Liver (tissue), 9 donors: ENCODE data around the gene LRIG1. TPM values are rescaled to one million over a fixed set of nuclear protein-coding genes. Genes with fewer than 3 reads are reported as not detected.

Experiments used
- DNase-seq: peaks from one replicate; pipeline ENCODE4 v3.0.0-alpha.2; 2017; ENCODE audit warnings: low spot score
- H3K27ac ChIP-seq, 2 donors: one replicate each; pipeline ENCODE4 v1.7.0; 2013; ENCODE audit warnings: inconsistent platforms in 2 of 2, low read length in 2 of 2, control low read depth in 1 of 2, low read depth in 1 of 2, mild to moderate bottlenecking in 1 of 2
- H3K27me3 ChIP-seq, 4 donors: one replicate each; pipeline versions ENCODE4 v1.6.1 to v1.7.0; 2013; ENCODE audit warnings: low read length in 3 of 4, inconsistent platforms in 1 of 4, mild to moderate bottlenecking in 1 of 4, moderate library complexity in 1 of 4; ENCODE audit not compliant: control insufficient read depth in 4 of 4, insufficient read depth in 4 of 4
- H3K36me3 ChIP-seq, 4 donors: one replicate each; pipeline versions ENCODE4 v1.6.1 to v1.7.0; 2013; ENCODE audit warnings: low read length in 3 of 4, mild to moderate bottlenecking in 3 of 4, low read depth in 1 of 4, moderate library complexity in 1 of 4; ENCODE audit not compliant: control insufficient read depth in 4 of 4, insufficient read depth in 3 of 4
- H3K4me1 ChIP-seq, 4 donors: one replicate each; pipeline versions ENCODE4 v1.6.1 to v1.7.0; 2013; ENCODE audit warnings: low read length in 3 of 4, mild to moderate bottlenecking in 3 of 4, moderate library complexity in 1 of 4; ENCODE audit not compliant: control insufficient read depth in 4 of 4, insufficient read depth in 4 of 4
- H3K4me3 ChIP-seq, 3 donors: one replicate each; pipeline versions ENCODE4 v1.6.1 to v1.7.0; 2013; ENCODE audit warnings: low read length in 3 of 3, control low read depth in 1 of 3, low read depth in 1 of 3, mild to moderate bottlenecking in 1 of 3
- H3K9ac ChIP-seq, 2 donors: one replicate each; pipeline ENCODE4 v1.7.0; 2013; ENCODE audit warnings: low read length in 2 of 2, mild to moderate bottlenecking in 2 of 2, moderate library complexity in 2 of 2, control low read depth in 1 of 2, low read depth in 1 of 2
- H3K9me3 ChIP-seq, 4 donors: one replicate each; pipeline versions ENCODE4 v1.6.1 to v1.7.0; 2013; ENCODE audit warnings: low read length in 3 of 4; ENCODE audit not compliant: control insufficient read depth in 4 of 4
- ATF3 ChIP-seq: IDR thresholded peaks from 2 replicates; pipeline ENCODE4 v1.6.1; 2016; ENCODE audit warnings: antibody characterized with exemption
- CTCF ChIP-seq: fragments of 150-350 bp; IDR thresholded peaks from 2 replicates; pipeline ENCODE4 v1.5.1; 2017; ENCODE audit warnings: improper control_type of control experiment, low read depth, low read length; ENCODE audit not compliant: missing input control
- EGR1 ChIP-seq, 2 donors: IDR thresholded peaks; 2 replicates each; pipeline ENCODE4 v1.6.1; 2016 to 2018; ENCODE audit warnings: antibody characterized with exemption in 2 of 2, low read depth in 2 of 2
- FOXA1 ChIP-seq: IDR thresholded peaks from 2 replicates; pipeline ENCODE4 v1.6.1; 2016; ENCODE audit warnings: antibody characterized with exemption
- FOXA2 ChIP-seq: IDR thresholded peaks from 2 replicates; pipeline ENCODE4 v1.6.1; 2016; ENCODE audit warnings: antibody characterized with exemption
- GABPA ChIP-seq, 2 donors: IDR thresholded peaks in 1 of 2; conservative IDR thresholded peaks in 1 of 2; 2 replicates each; pipeline ENCODE4 v1.6.1; 2016; ENCODE audit warnings: antibody characterized with exemption in 2 of 2, mild to moderate bottlenecking in 1 of 2, moderate library complexity in 1 of 2
- HNF4A ChIP-seq, 2 donors: conservative IDR thresholded peaks; 2 replicates each; pipeline ENCODE4 v1.6.1; 2016; ENCODE audit warnings: antibody characterized with exemption in 2 of 2, mild to moderate bottlenecking in 2 of 2
- HNF4G ChIP-seq: IDR thresholded peaks from 2 replicates; pipeline ENCODE4 v1.6.1; 2016; ENCODE audit warnings: antibody characterized with exemption
- JUND ChIP-seq, 2 donors: IDR thresholded peaks; 2 replicates each; pipeline ENCODE4 v1.6.1; 2016; ENCODE audit warnings: antibody characterized with exemption in 2 of 2
- MAX ChIP-seq: IDR thresholded peaks from 2 replicates; pipeline ENCODE4 v1.6.1; 2016; ENCODE audit warnings: antibody characterized with exemption
- NR2F2 ChIP-seq: IDR thresholded peaks from 2 replicates; pipeline ENCODE4 v1.6.1; 2016; ENCODE audit warnings: antibody characterized with exemption
- RAD21 ChIP-seq, 2 donors: IDR thresholded peaks; 2 replicates each; pipeline ENCODE4 v1.6.1; 2016; ENCODE audit warnings: antibody characterized with exemption in 2 of 2, mild to moderate bottlenecking in 2 of 2
- REST ChIP-seq: IDR thresholded peaks from 2 replicates; pipeline ENCODE4 v1.6.1; 2016; ENCODE audit warnings: antibody characterized with exemption, mild to moderate bottlenecking
- RXRA ChIP-seq, 2 donors: IDR thresholded peaks; 2 replicates each; pipeline ENCODE4 v1.6.1; 2017 to 2018; ENCODE audit warnings: antibody characterized with exemption in 2 of 2, mild to moderate bottlenecking in 1 of 2
- SP1 ChIP-seq: IDR thresholded peaks from 2 replicates; pipeline ENCODE4 v1.6.1; 2018; ENCODE audit warnings: antibody characterized with exemption, mild to moderate bottlenecking
- TAF1 ChIP-seq: conservative IDR thresholded peaks from 2 replicates; pipeline ENCODE4 v1.6.1; 2016; ENCODE audit warnings: antibody characterized with exemption, mild to moderate bottlenecking
- YY1 ChIP-seq: IDR thresholded peaks from 2 replicates; pipeline ENCODE4 v1.6.1; 2016; ENCODE audit warnings: antibody characterized with exemption, mild to moderate bottlenecking
- WGBS: extraction: QIAGEN DNeasy Blood & Tissue Kit; methylation state at CpG from one replicate; pipeline ENCODE4 v1.1.7; 2013; 5-methylcytosine and 5-hydroxymethylcytosine counted together
- polyA plus RNA-seq, 2 donors: library from polyadenylated mRNA; stranded (reverse) in 1 of 2; unstranded in 1 of 2; fragments of 200-250 nt in 1 of 2; fragments of >200 nt in 1 of 2; fragmentation: Nextera tagmentation in 1 of 2; extraction: Ambion mirVana in 1 of 2; gene quantifications; one replicate each; pipeline versions ENCODE4 v1.2.1 to v1.2.3, GENCODE V29; 2013 to 2015
- total RNA-seq, 2 donors: library from RNA; depleted of rRNA; stranded (reverse); fragments of >200 nt; gene quantifications; one replicate each; pipeline ENCODE4 v1.2.3, GENCODE V29; 2014
- donor health status: healthy.
- donor health status: healthy.
- donor health status: healthy.
- donor health status: healthy.
- donor health status: healthy.

The LRIG1 gene
- total and polyA plus RNA-seq, 4 donors, result 9.4 to 48.9 (median 12.9) TPM

GRCh38 chr3:66370179-66370578, 130.6 kb downstream of the LRIG1 start:
- Histone ChIP-seq H3K27me3 (no peaks in the 10 kb centered on the region), H3K9ac (no peak overlapping the region), H3K27ac (no peak overlapping the region), H3K36me3 (peaks cover 0 to 2% (median 0%) of the 10 kb centered on the region in 4 donors), H3K9me3 (no peaks in the 10 kb centered on the region), H3K4me3 (no peak overlapping the region), H3K4me1 (no peaks in the 10 kb centered on the region)
- no peak for DNase-seq
- no peak for TF ChIP-seq HNF4G
- 93% methylated on average over 7 of the region's 7 CpGs for WGBS

- Histone ChIP-seq H3K4me1 (no peaks in the 10 kb centered on the region), H3K36me3 (peaks cover 0 to 2% (median 0%) of the 10 kb centered on the region in 4 donors), H3K9me3 (no peaks in the 10 kb centered on the region), H3K4me3 (no peak overlapping the region), H3K9ac (no peak overlapping the region), H3K27ac (no peak overlapping the region), H3K27me3 (no peaks in the 10 kb centered on the region)
- TF ChIP-seq YY1 (no peak), HNF4G (no peak), ATF3 (no peak), GABPA (IDR thresholded peaks at IDR 0.05 in 1 of 2, conservative IDR thresholded peaks at IDR 0.05 in 1 of 2) (no peak), EGR1 (IDR thresholded peaks at IDR 0.05; ENCODE audit: low read depth in 2 of 2) (no peak), REST (no peak), TAF1 (no peak), RAD21 (IDR thresholded peaks at IDR 0.05) (no peak), CTCF (no peak), SP1 (no peak), FOXA1 (no peak), HNF4A (conservative IDR thresholded peaks at IDR 0.05) (no peak), MAX (no peak), FOXA2 (no peak), JUND (IDR thresholded peaks at IDR 0.05) (no peak), RXRA (IDR thresholded peaks at IDR 0.05) (no peak), NR2F2 (no peak)
- DNase-seq, result no peak
- 89% methylated on average over 3 of the region's 3 CpGs for WGBS
These were observed 132.8 kb downstream of the LRIG1 start for GRCh38 chr3:66367979-66368378.
